Liver (tissue), 9 donors: ENCODE measurements around the gene TPSG1. TPM values are rescaled to one million over a fixed set of nuclear protein-coding genes. Genes with fewer than 3 reads are reported as not detected.

Experiments used
- DNase-seq: peaks from one replicate; pipeline ENCODE4 v3.0.0-alpha.2; 2017; ENCODE audit warnings: low spot score
- H3K27ac ChIP-seq, 2 donors: one replicate each; pipeline ENCODE4 v1.7.0; 2013; ENCODE audit warnings: inconsistent platforms in 2 of 2, low read length in 2 of 2, control low read depth in 1 of 2, low read depth in 1 of 2, mild to moderate bottlenecking in 1 of 2
- H3K27me3 ChIP-seq, 4 donors: one replicate each; pipeline versions ENCODE4 v1.6.1 to v1.7.0; 2013; ENCODE audit warnings: low read length in 3 of 4, inconsistent platforms in 1 of 4, mild to moderate bottlenecking in 1 of 4, moderate library complexity in 1 of 4; ENCODE audit not compliant: control insufficient read depth in 4 of 4, insufficient read depth in 4 of 4
- H3K36me3 ChIP-seq, 4 donors: one replicate each; pipeline versions ENCODE4 v1.6.1 to v1.7.0; 2013; ENCODE audit warnings: low read length in 3 of 4, mild to moderate bottlenecking in 3 of 4, low read depth in 1 of 4, moderate library complexity in 1 of 4; ENCODE audit not compliant: control insufficient read depth in 4 of 4, insufficient read depth in 3 of 4
- H3K4me1 ChIP-seq, 4 donors: one replicate each; pipeline versions ENCODE4 v1.6.1 to v1.7.0; 2013; ENCODE audit warnings: low read length in 3 of 4, mild to moderate bottlenecking in 3 of 4, moderate library complexity in 1 of 4; ENCODE audit not compliant: control insufficient read depth in 4 of 4, insufficient read depth in 4 of 4
- H3K4me3 ChIP-seq, 3 donors: one replicate each; pipeline versions ENCODE4 v1.6.1 to v1.7.0; 2013; ENCODE audit warnings: low read length in 3 of 3, control low read depth in 1 of 3, low read depth in 1 of 3, mild to moderate bottlenecking in 1 of 3
- H3K9ac ChIP-seq, 2 donors: one replicate each; pipeline ENCODE4 v1.7.0; 2013; ENCODE audit warnings: low read length in 2 of 2, mild to moderate bottlenecking in 2 of 2, moderate library complexity in 2 of 2, control low read depth in 1 of 2, low read depth in 1 of 2
- H3K9me3 ChIP-seq, 4 donors: one replicate each; pipeline versions ENCODE4 v1.6.1 to v1.7.0; 2013; ENCODE audit warnings: low read length in 3 of 4; ENCODE audit not compliant: control insufficient read depth in 4 of 4
- ATF3 ChIP-seq: IDR thresholded peaks from 2 replicates; pipeline ENCODE4 v1.6.1; 2016; ENCODE audit warnings: antibody characterized with exemption
- EGR1 ChIP-seq, 2 donors: IDR thresholded peaks; 2 replicates each; pipeline ENCODE4 v1.6.1; 2016 to 2018; ENCODE audit warnings: antibody characterized with exemption in 2 of 2, low read depth in 2 of 2
- FOXA1 ChIP-seq: IDR thresholded peaks from 2 replicates; pipeline ENCODE4 v1.6.1; 2016; ENCODE audit warnings: antibody characterized with exemption
- FOXA2 ChIP-seq: IDR thresholded peaks from 2 replicates; pipeline ENCODE4 v1.6.1; 2016; ENCODE audit warnings: antibody characterized with exemption
- JUND ChIP-seq, 2 donors: IDR thresholded peaks; 2 replicates each; pipeline ENCODE4 v1.6.1; 2016; ENCODE audit warnings: antibody characterized with exemption in 2 of 2
- MAX ChIP-seq: IDR thresholded peaks from 2 replicates; pipeline ENCODE4 v1.6.1; 2016; ENCODE audit warnings: antibody characterized with exemption
- NR2F2 ChIP-seq: IDR thresholded peaks from 2 replicates; pipeline ENCODE4 v1.6.1; 2016; ENCODE audit warnings: antibody characterized with exemption
- RAD21 ChIP-seq, 2 donors: IDR thresholded peaks; 2 replicates each; pipeline ENCODE4 v1.6.1; 2016; ENCODE audit warnings: antibody characterized with exemption in 2 of 2, mild to moderate bottlenecking in 2 of 2
- RXRA ChIP-seq, 2 donors: IDR thresholded peaks; 2 replicates each; pipeline ENCODE4 v1.6.1; 2017 to 2018; ENCODE audit warnings: antibody characterized with exemption in 2 of 2, mild to moderate bottlenecking in 1 of 2
- SP1 ChIP-seq: IDR thresholded peaks from 2 replicates; pipeline ENCODE4 v1.6.1; 2018; ENCODE audit warnings: antibody characterized with exemption, mild to moderate bottlenecking
- YY1 ChIP-seq: IDR thresholded peaks from 2 replicates; pipeline ENCODE4 v1.6.1; 2016; ENCODE audit warnings: antibody characterized with exemption, mild to moderate bottlenecking
- WGBS: extraction: QIAGEN DNeasy Blood & Tissue Kit; methylation state at CpG from one replicate; pipeline ENCODE4 v1.1.7; 2013; 5-methylcytosine and 5-hydroxymethylcytosine counted together
- polyA plus RNA-seq, 2 donors: library from polyadenylated mRNA; stranded (reverse) in 1 of 2; unstranded in 1 of 2; fragments of 200-250 nt in 1 of 2; fragments of >200 nt in 1 of 2; fragmentation: Nextera tagmentation in 1 of 2; extraction: Ambion mirVana in 1 of 2; gene quantifications; one replicate each; pipeline versions ENCODE4 v1.2.1 to v1.2.3, GENCODE V29; 2013 to 2015
- total RNA-seq, 2 donors: library from RNA; depleted of rRNA; stranded (reverse); fragments of >200 nt; gene quantifications; one replicate each; pipeline ENCODE4 v1.2.3, GENCODE V29; 2014
- donor health status: healthy.
- donor health status: healthy.
- donor health status: healthy.
- donor health status: healthy.
- donor health status: healthy.

Gene TPSG1
- total and polyA plus RNA-seq, 4 donors, result 0.55 TPM; not detected in 3

GRCh38 chr16:1222553-1223354 is 2.3 kb downstream of the TPSG1 start:
- H3K36me3 ChIP-seq, result peaks cover 0 to 28% (median 5%) of the 10 kb centered on the region in 4 donors
- H3K4me1 ChIP-seq, result peaks cover 0 to 8% (median 2%) of the 10 kb centered on the region in 4 donors
- H3K9me3 ChIP-seq, result no peaks in the 10 kb centered on the region
- no peak for DNase-seq
- no peak for TF ChIP-seq FOXA1
- TF ChIP-seq NR2F2, result no peak
- no peak overlapping the region for H3K27ac ChIP-seq
- H3K27me3 ChIP-seq, result no peaks in the 10 kb centered on the region
- H3K4me3 ChIP-seq, result no peak overlapping the region
- no peak overlapping the region for H3K9ac ChIP-seq
- WGBS, result 78% methylated on average over 25 of the region's 25 CpGs

GRCh38 chr16:1221628-1222552 is 3.2 kb downstream of the TPSG1 start:
- no peak overlapping the region for H3K9ac ChIP-seq
- no peak overlapping the region for H3K27ac ChIP-seq
- no peaks in the 10 kb centered on the region for H3K9me3 ChIP-seq
- H3K4me1 ChIP-seq, result peaks cover 0 to 8% (median 2%) of the 10 kb centered on the region in 4 donors
- H3K4me3 ChIP-seq, result no peak overlapping the region
- 83% methylated on average over 40 of the region's 40 CpGs for WGBS
- DNase-seq, result no peak
- no peaks in the 10 kb centered on the region for H3K27me3 ChIP-seq
- H3K36me3 ChIP-seq, result peaks cover 0 to 36% (median 8%) of the 10 kb centered on the region in 4 donors
- TF ChIP-seq SP1, result no peak
- no peak for TF ChIP-seq EGR1 (IDR thresholded peaks at IDR 0.05; ENCODE audit: low read depth in 2 of 2)
- TF ChIP-seq RAD21 (IDR thresholded peaks at IDR 0.05), result no peak

- Histone ChIP-seq H3K27ac (no peak overlapping the region), H3K36me3 (peaks cover 0 to 37% (median 8%) of the 10 kb centered on the region in 4 donors), H3K4me1 (peaks cover 0 to 7% (median 2%) of the 10 kb centered on the region in 4 donors), H3K27me3 (no peaks in the 10 kb centered on the region), H3K9ac (no peak overlapping the region), H3K9me3 (no peaks in the 10 kb centered on the region), H3K4me3 (no peak overlapping the region)
- WGBS, result 89% methylated on average over 48 of the region's 48 CpGs
- TF ChIP-seq NR2F2, result no peak
- no peak for TF ChIP-seq MAX
- TF ChIP-seq FOXA1, result no peak
- no peak for TF ChIP-seq YY1
- no peak for DNase-seq
These were observed 4.0 kb downstream of the TPSG1 start for GRCh38 chr16:1220841-1221627.

- no peaks in the 10 kb centered on the region for H3K9me3 ChIP-seq
- H3K27ac ChIP-seq, result no peak overlapping the region
- WGBS, result 95% methylated on average over 55 of the region's 55 CpGs
- no peak for DNase-seq
- no peak for TF ChIP-seq ATF3
- TF ChIP-seq FOXA2, result no peak
- TF ChIP-seq RXRA (IDR thresholded peaks at IDR 0.05), result no peak
- TF ChIP-seq JUND (IDR thresholded peaks at IDR 0.05), result no peak
- TF ChIP-seq MAX, result no peak
- H3K9ac ChIP-seq, result no peak overlapping the region
- no peaks in the 10 kb centered on the region for H3K27me3 ChIP-seq
- H3K36me3 ChIP-seq, result peaks cover 0 to 44% (median 12%) of the 10 kb centered on the region in 4 donors
- H3K4me3 ChIP-seq, result no peak overlapping the region
- peaks cover 0 to 1% (median under 1%) of the 10 kb centered on the region in 4 donors for H3K4me1 ChIP-seq
These were observed 4.9 kb downstream of the TPSG1 start for GRCh38 chr16:1220098-1220728.
